Lower leg skin (tissue), 4 donors: Measurements from ENCODE around the gene VPS41. TPM values are rescaled to one million over a fixed set of nuclear protein-coding genes. Genes with fewer than 3 reads are reported as not detected.

Experiments
- DNase-seq, 2 donors: peaks; one replicate each; pipeline ENCODE4 v3.0.0-alpha.2; 2019; ENCODE audit warnings: low spot score in 2 of 2
- H3K4me3 ChIP-seq: fragments of 200-600 bp; sonication (generic); 2 replicates; pipeline ENCODE4 v1.5.1; 2017; ENCODE audit warnings: mild to moderate bottlenecking, low read depth; ENCODE audit not compliant: poor library complexity, severe bottlenecking
- POLR2A ChIP-seq, 2 donors: fragments of 450-650 bp; IDR thresholded peaks; one replicate each; pipeline ENCODE4 v1.6.1; 2016 to 2017; ENCODE audit warnings: antibody characterized with exemption in 2 of 2, mild to moderate bottlenecking in 1 of 2, moderate library complexity in 1 of 2
- WGBS, 2 donors: methylation state at CpG; one replicate each; pipeline ENCODE4 v1.1.5; 2018; 5-methylcytosine and 5-hydroxymethylcytosine counted together
- intact Hi-C: fragments of 100-400 bp; cut with DNase I; formaldehyde crosslinking; loops from one replicate; pipeline ENCODE4 v1.15.0; 2023; ENCODE audit warnings: low total_unique reads
- total RNA-seq, 4 donors: library from RNA; depleted of rRNA; stranded (reverse); fragments of >200 nt; gene quantifications; one replicate each; pipeline ENCODE4 v1.1.0, GENCODE V29; 2016
- TF ChIP-seq, protein P1 (sequence below), 3 donors: fragments of 450-650 bp; IDR thresholded peaks; one replicate each; pipeline ENCODE4 v1.5.1; 2016; ENCODE audit warnings: antibody characterized with exemption in 3 of 3, mild to moderate bottlenecking in 3 of 3, moderate library complexity in 2 of 3

Gene VPS41
- total RNA-seq, 4 donors from 2014 or later = 37.8 to 47.7 (median 41.0) TPM

DNA sequence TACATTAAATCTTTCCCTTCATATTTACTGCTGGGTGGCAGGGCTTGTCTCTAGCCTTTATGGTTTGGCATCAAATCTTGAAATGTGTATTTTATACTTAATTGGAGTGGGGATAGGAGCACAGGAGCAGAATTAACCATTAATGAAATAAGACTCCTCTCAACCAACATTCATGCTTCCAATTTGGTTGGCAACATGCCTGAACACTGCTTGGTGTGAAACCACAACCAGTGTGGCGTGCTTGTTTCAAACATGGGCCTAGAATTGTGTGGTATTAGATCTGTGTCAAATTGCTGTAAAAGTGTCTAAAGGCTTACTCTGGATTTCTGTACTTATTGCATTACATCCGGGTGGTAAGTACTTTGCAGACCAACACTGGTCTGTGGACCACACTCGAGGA, 25.1 kb upstream of the VPS41 start:
- no peak for TF ChIP-seq POLR2A (IDR thresholded peaks at IDR 0.05)
- TF ChIP-seq, protein P1, sequence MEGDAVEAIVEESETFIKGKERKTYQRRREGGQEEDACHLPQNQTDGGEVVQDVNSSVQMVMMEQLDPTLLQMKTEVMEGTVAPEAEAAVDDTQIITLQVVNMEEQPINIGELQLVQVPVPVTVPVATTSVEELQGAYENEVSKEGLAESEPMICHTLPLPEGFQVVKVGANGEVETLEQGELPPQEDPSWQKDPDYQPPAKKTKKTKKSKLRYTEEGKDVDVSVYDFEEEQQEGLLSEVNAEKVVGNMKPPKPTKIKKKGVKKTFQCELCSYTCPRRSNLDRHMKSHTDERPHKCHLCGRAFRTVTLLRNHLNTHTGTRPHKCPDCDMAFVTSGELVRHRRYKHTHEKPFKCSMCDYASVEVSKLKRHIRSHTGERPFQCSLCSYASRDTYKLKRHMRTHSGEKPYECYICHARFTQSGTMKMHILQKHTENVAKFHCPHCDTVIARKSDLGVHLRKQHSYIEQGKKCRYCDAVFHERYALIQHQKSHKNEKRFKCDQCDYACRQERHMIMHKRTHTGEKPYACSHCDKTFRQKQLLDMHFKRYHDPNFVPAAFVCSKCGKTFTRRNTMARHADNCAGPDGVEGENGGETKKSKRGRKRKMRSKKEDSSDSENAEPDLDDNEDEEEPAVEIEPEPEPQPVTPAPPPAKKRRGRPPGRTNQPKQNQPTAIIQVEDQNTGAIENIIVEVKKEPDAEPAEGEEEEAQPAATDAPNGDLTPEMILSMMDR (IDR thresholded peaks at IDR 0.05) = no peak
- WGBS, 2 donors = 84 to 91% methylated on average over 3 of the region's 3 CpGs
- no peak for DNase-seq
- H3K4me3 ChIP-seq = no peak overlapping the region
- intact Hi-C loops = no loop called here

DNA sequence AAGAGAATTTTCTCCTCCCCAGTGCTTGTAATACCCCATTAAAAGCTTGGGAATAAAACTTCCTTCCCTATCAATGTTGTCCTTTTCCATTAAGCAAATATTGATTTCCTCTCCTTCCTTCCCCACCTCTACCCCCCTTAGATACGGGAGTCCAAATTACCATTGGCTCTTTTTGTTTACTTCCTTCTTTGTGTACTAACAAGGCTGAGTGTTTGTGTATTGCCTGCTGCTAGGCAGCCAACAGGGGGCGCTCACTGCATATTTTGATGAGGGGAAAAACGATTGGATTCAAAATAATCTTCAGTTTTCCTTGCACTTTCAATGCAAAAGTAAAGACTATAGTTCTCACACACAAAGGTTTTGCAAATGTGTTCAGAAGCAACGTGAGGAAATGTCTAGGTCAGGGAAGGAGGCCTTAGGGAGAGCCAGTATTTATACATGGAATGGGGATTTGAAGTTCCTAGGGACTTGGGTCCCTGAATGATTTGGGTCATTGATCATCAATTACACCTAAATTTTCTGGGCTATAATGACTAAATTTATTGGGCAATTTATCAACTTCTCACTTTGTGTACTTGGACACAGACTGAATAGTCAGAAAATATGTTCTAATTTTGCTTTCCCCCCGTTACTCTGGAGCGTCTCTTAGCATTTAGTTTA, 23.6 kb upstream of the VPS41 start:
- intact Hi-C loops = no loop called here
- no peak overlapping the region for H3K4me3 ChIP-seq
- TF ChIP-seq, protein P1 (IDR thresholded peaks at IDR 0.05) = no peak
- no peak for TF ChIP-seq POLR2A (IDR thresholded peaks at IDR 0.05)
- 34 to 35% methylated on average over 6 of the region's 6 CpGs for WGBS, 2 donors
- no peak for DNase-seq

DNA sequence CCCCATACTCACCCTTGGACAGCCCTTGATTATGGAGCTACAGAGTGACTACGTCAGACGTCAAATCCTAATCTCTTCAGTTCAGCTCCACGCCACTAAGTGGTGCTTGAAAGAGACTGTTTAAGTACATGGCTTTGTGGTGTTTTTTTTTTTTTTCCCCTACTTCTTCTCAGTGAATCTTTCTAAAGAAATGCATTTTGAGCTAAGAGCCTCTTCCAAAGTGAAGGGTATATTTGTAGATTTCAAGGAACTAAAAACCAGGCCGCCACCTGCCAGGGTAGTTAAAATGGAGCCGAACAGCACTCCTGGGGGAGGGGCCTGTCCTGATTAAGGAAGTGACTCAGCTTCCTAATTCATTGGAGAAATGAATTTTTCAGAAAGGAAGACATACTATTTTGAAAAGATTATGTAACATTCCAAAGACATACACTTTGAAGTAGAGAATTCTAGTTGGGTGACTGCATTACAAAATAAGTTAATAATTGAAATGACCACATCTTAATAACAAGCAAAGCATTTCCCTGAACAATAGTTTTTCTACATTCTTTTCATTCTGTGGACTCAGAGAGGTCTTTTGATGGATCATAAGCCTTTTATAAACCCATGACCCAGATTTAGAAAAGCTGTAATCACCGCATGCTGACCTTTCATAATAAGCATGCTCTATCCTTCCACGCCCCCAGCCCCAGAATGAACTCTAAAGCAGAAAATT, 20.6 kb upstream of the VPS41 start:
- 85 to 88% methylated on average over 7 of the region's 7 CpGs for WGBS, 2 donors
- no peak for DNase-seq
- intact Hi-C loops = no loop called here
- TF ChIP-seq POLR2A (IDR thresholded peaks at IDR 0.05) = no peak
- TF ChIP-seq, protein P1 (IDR thresholded peaks at IDR 0.05) = no peak
- H3K4me3 ChIP-seq = no peak overlapping the region

DNA sequence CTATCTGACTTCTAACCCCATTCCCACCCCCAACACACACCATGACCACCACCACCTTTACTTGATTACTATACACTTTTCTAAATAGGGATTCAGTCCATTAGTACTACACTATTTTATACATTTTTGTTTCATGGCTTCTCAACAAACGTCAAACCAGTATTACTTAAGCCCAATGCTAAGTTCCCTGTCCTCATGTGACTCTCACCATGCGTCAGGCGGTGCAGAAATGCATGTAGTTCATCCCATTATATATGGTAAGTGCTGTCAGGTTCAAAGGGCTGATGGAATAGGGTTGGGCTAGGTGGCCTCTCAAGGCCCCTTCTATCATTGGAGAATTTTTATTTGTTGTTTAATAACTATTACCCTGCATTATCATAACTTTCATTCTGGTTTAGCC, 19.5 kb upstream of the VPS41 start:
- no peak overlapping the region for H3K4me3 ChIP-seq
- intact Hi-C loops = no loop called here
- DNase-seq = no peak
- TF ChIP-seq, protein P1 (IDR thresholded peaks at IDR 0.05) = no peak
- no peak for TF ChIP-seq POLR2A (IDR thresholded peaks at IDR 0.05)
- WGBS, 2 donors = 91 to 95% methylated on average over 3 of the region's 3 CpGs

DNA sequence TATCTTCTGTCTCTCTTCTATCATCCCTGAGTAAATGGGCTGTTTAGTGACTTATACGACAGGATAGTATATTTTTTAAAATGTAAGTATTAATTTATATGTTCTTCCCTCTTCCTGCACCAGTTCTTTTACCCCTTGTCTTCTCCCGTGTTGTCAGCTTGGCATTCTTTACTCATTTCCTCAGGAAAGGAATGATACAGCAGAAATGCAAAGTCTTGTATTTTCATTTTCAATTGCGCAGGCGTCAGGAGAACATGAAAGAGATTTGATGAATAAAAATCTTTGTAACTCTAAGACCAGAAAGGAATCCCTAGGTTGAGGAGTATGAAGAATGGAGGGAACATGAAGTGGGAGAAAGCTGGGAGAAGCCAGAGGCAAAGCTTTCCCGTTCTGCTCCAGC, 18.8 kb upstream of the VPS41 start:
- intact Hi-C loops = no loop called here
- H3K4me3 ChIP-seq = no peak overlapping the region
- no peak for DNase-seq
- TF ChIP-seq, protein P1 (IDR thresholded peaks at IDR 0.05) = no peak
- no peak for TF ChIP-seq POLR2A (IDR thresholded peaks at IDR 0.05)
- 70 to 77% methylated on average over 5 of the region's 5 CpGs for whole genome bisulfite sequencing, 2 donors
